COLO829 (cell line): Measurements from ENCODE around the gene SNRPA1.

Source experiments
- DNase-seq: peaks from one replicate; pipeline ENCODE4 v3.0.0; 2012; ENCODE audit warnings: low spot score

SNRPA1 gene

GRCh38 chr15:101318839-101319238 lies 23.8 kb upstream of the SNRPA1 start:
- no peak for DNase-seq

- no peak for DNase-seq
Measured at GRCh38 chr15:101318147-101318819, 23.2 kb upstream of the SNRPA1 start.

- DNase-seq, result no peak
Measured at GRCh38 chr15:101317336-101317872, 22.4 kb upstream of the SNRPA1 start.

- no peak for DNase-seq
Measured at GRCh38 chr15:101316529-101316928, 21.5 kb upstream of the SNRPA1 start.

GRCh38 chr15:101315736-101316135 lies 20.7 kb upstream of the SNRPA1 start:
- no peak for DNase-seq

- no peak for DNase-seq
Measured at GRCh38 chr15:101314336-101315125, 19.5 kb upstream of the SNRPA1 start.

GRCh38 chr15:101313041-101313761 lies 18.2 kb upstream of the SNRPA1 start:
- DNase-seq, result no peak

GRCh38 chr15:101310508-101310907 lies 15.5 kb upstream of the SNRPA1 start:
- no peak for DNase-seq

GRCh38 chr15:101310161-101310480 lies 15.1 kb upstream of the SNRPA1 start:
- DNase-seq, result no peak

GRCh38 chr15:101309436-101310160 lies 14.6 kb upstream of the SNRPA1 start:
- DNase-seq, result no peak

- no peak for DNase-seq
Measured at GRCh38 chr15:101308604-101309435, 13.8 kb upstream of the SNRPA1 start.

- DNase-seq, result no peak
Measured at GRCh38 chr15:101307897-101308603, 13.0 kb upstream of the SNRPA1 start.

- DNase-seq, result no peak
Measured at GRCh38 chr15:101307048-101307896, 12.2 kb upstream of the SNRPA1 start.

GRCh38 chr15:101306341-101307047 lies 11.4 kb upstream of the SNRPA1 start:
- no peak for DNase-seq

- DNase-seq, result no peak
Measured at GRCh38 chr15:101305820-101306255, 10.8 kb upstream of the SNRPA1 start.

- DNase-seq, result no peak
Measured at GRCh38 chr15:101303408-101303807, 8.4 kb upstream of the SNRPA1 start.

- DNase-seq, result no peak
Measured at GRCh38 chr15:101296418-101297405, 1.7 kb upstream of the SNRPA1 start.
